NCI-H1048 (cell line): ENCODE results near the gene EYA3.

Source experiments
- DNase-seq: peaks from one replicate; lab custom pipeline; 2025; lab: John Stamatoyannopoulos, UW

The EYA3 gene

GRCh38 chr1:28071813-28072212 lies 16.6 kb downstream of the EYA3 start:
- DNase-seq = no peak

DNA sequence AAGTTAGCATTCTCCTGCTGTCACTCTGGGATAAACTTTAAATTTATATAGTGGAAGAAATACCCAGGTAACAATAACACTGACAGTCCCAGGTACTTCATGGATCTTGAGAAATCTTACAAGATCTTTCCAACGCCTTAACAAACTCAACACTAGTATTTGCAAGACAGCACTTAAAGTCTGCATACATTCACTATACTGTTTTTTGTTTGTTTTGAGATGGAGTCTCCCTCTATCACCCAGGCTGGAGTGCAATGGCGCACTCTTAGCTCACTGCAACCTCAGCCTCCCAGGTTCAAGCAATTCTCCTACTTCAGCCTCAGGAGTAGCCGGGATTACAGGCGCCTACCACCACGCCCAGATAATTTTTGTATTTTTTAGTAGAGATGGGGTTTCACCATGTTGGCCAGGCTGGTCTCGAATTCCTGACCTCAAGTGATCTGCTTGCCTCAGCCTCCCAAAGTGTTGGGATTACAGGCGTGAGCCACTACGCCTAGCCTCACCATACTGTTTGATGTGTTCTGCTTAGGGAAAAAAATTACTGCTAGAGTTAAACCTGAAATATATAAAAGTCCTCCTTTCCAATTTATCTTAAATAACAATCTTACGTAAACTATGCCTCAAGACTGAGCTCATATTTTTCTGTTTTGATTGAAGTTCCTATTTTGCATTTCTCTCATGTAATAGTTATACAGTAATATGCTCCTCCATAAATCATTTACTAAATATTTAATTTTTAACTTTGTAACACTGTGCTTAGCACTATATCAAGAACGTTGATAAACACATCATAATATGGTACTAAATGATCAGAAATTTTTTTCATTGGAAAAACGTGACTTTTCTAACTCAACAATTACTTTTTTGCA lies 17.5 kb downstream of the EYA3 start:
- DNase-seq = no peak

- DNase-seq = no peak
Measured at GRCh38 chr1:28067523-28068090, 20.8 kb downstream of the EYA3 start.

- DNase-seq = no peak
Measured at GRCh38 chr1:28066393-28067154, 21.8 kb downstream of the EYA3 start.

- DNase-seq = no peak
Measured at GRCh38 chr1:28064064-28064463, 24.3 kb downstream of the EYA3 start.

GRCh38 chr1:28062806-28063205 lies 25.6 kb downstream of the EYA3 start:
- no peak for DNase-seq

DNA sequence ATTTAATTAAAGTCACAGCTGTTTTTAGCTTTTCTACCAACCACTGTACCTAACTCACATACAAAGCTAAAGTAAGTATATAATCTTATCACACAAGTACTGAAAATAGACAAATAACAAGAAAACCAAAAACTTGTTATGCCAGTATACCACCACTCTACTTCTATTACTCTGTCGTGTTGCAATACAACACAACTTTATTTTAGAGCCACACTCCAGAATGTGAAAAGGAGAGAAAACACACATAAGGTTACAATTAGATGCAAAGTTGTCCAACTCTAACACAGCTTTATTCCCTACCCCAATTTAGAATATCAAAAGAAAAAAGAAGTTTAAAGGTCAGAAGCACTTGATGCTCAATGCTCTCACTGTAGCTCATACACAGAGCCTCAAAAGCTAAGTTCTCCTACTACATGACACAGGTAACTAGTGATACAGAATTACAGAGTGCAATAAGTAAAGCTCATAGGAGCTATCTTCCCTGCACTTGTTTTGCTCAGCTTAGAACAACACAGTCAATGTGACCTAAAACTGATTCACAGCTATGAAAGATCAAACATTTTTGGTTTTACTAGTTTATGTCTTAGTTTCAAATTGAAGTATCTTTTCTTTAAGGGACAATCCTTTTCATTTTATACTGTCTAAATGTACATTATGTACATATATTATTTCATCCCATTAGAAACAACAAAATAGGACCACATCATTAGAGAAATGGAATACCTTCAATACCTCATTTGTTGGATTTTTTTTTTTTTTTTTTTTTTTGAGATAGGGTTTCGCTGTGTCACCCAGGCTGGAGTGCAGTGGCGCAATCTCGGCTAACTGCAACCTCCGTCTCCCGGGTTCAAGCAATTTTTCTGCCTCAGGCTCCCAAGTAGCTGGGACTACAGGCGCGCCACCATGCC lies 29.2 kb downstream of the EYA3 start:
- no peak for DNase-seq

DNA sequence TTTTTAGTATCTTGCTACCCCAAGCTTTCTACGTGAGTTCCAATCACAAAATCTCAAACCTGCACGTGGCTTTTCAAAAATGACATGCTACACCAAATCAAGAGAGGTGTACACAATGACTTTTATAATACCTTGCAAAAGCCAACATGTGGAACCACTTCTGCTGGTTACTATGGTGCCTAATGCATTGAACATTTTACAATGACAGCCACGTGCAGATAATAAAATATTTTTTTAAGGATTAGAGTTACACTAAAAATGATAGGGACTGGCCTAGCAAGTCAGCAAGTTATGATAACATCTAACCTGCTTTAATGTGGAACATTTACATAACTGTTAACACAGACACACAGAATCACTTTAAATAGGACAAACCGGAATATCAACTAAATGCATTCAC lies 30.2 kb downstream of the EYA3 start:
- DNase-seq = no peak

DNA sequence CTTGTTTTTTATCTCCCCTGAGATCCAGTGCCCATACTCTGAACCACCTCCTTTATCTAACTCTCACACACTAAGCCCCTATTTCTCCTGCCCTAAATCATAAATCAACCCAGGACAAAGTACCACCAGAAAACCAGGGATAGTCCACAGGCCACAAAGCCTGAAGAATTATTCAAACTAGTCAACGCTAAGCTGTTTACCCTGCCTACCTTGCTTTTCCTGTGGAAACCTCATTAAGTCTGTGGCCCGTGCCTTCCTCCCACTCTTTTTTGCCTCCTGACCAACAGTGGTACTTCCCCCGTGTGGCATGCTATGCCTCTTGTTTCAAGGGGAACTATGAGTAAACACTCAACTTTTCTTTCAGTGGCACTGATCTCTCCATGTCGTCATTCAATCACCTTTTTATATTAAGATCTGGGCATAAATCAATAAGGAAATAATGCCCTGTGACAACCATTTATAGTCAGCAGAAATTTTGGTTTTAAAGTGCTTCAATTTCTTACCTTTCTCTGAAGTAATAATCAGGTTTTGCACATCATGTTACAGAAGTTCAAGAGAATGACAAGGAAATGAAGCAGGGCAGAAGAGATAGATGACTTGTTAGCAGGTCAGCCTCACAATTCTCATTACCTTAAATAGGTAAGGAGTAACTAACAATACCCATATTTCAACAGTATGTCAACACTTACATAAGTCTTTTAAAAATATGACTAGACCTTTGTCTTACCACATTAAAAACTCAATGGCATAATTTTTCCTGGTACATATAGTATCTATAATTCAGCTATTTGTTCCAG lies 32.1 kb downstream of the EYA3 start:
- no peak for DNase-seq

DNA sequence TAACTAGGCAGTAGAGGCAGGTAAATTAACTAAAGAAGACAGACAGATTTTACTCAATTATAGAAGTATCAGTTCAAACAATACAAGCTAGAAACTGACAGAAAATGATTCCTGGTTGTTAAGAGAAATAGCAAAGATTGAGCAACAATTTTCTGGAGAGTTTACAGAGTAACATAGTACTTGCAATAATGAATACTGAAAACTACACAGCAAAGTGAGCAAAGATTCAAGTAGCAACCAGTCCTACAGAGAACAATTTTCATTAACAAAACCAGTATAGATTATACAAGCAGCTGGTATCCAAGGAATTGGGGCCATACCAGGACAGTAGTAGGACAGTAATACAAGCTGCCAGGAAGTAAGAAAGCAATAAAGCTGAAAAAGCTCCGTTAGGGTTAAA lies 37.6 kb downstream of the EYA3 start:
- no peak for DNase-seq

DNA sequence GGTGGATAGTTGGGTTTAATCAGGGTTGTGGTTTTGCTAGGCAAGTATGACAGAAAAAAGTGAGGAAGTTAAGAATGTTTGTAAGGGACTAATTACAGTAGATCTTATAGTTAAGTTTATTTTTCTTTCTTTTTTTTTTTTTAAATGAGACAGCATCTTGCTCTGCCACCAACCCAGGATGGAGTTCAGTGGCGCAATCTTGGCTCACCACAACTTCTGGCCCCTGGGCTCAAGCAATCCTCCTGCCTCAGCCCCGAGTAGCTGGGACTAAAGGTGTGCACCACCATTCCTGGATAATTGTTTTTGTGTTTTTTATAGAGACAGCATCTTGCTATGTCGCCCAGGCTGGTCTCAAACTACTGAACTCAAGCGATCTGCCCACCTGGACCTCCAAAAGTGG lies 41.7 kb downstream of the EYA3 start:
- no peak for DNase-seq

- no peak for DNase-seq
Measured at GRCh38 chr1:28045777-28046176, 42.6 kb downstream of the EYA3 start.

DNA sequence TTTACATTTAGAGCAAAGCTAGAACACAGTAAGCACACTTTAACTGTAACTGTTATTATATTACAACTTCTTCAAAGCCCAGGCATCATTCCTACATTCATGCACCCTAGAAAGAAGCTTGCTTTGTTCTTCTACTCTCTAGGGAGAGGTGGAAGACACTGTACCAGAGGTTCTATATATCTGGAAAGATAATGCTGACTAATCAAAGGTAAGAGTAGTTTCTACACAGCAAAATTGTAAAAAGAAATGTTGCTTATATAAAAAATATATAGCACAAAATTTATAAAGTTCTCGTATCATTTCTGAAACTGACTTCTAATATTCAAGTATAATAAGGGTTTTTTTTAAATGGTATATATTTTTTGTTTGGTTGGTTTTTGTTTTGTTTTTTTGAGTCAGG lies 44.0 kb downstream of the EYA3 start:
- DNase-seq = no peak

- DNase-seq = no peak
Measured at GRCh38 chr1:28039341-28039740, 49.1 kb downstream of the EYA3 start.

- DNase-seq = no peak
Measured at GRCh38 chr1:28037946-28038345, 50.5 kb downstream of the EYA3 start.

- no peak for DNase-seq
Measured at GRCh38 chr1:28037206-28037605, 51.2 kb downstream of the EYA3 start.

- no peak for DNase-seq
Measured at GRCh38 chr1:28036431-28036830, 52.0 kb downstream of the EYA3 start.

DNA sequence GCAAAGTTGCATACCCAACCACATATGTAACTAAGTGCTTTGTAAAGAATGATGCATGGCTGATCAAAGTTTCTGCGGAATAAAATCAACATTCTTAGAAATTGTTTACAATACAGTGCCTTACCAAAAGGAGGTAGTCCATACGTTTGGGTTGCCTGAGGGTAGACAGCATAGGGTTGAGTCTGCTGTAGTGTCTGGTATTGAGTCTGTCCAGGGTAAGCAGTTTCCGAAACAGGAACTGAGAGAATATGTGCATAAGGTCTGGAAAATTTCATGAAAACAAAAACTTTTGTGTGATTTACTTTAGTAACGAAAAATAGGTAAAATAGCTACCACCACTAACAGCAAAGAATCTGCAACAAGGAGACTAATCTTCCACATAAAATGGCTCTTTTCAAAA lies 53.0 kb downstream of the EYA3 start:
- DNase-seq = no peak

- no peak for DNase-seq
Measured at GRCh38 chr1:28032281-28032680, 56.1 kb downstream of the EYA3 start.

DNA sequence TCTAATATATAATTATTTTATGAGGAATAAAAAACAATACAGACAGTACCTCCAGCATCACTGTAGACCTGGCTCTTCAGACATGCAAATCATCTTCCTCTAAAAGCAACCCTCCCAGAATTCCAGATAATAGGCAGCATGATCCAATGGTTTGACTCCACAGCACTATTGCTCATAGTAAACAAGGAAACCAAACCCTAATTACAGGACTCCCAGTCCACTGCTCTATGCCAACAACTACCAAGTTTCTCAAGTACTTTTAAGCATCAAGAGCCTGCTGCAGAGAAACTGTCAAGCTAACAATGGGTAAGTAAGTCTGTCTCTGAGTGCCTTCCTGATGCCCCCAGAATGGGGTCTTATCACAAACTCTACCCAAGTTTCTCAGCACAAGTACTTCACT lies 57.2 kb downstream of the EYA3 start:
- DNase-seq = no peak
